Smooth muscle cell (in vitro differentiated cells): ENCODE results near the gene HOXB1. TPM values are rescaled to one million over a fixed set of nuclear protein-coding genes. Genes with fewer than 3 reads are reported as not detected.

ENCODE experiments used
- DNase-seq: peaks from one replicate; lab custom pipeline; 2025; ENCODE audit not compliant: unreplicated experiment; lab: John Stamatoyannopoulos, UW
- H2AFZ ChIP-seq: fragments of 200-600 bp; sonication (generic); 2 replicates; pipeline ENCODE4 v1.6.0; 2016; ENCODE audit warnings: antibody characterized with exemption, low read depth, mild to moderate bottlenecking
- H3F3A ChIP-seq: fragments of 200-600 bp; sonication (generic); 2 replicates; pipeline ENCODE4 v1.6.0; 2017; ENCODE audit warnings: antibody characterized with exemption, low read depth
- H3K27ac ChIP-seq: fragments of 200-600 bp; sonication (generic); 2 replicates; pipeline ENCODE4 v1.5.1; 2016; ENCODE audit warnings: low read depth, mild to moderate bottlenecking
- H3K27me3 ChIP-seq: fragments of 200-600 bp; sonication (generic); 2 replicates; pipeline ENCODE4 v1.6.1; 2016; ENCODE audit warnings: low read depth, mild to moderate bottlenecking
- H3K36me3 ChIP-seq: fragments of 200-600 bp; sonication (generic); 2 replicates; pipeline ENCODE4 v1.5.1; 2016; ENCODE audit warnings: low read depth
- H3K4me1 ChIP-seq: fragments of 200-600 bp; sonication (generic); 2 replicates; pipeline ENCODE4 v1.5.1; 2016; ENCODE audit warnings: low read depth
- H3K4me2 ChIP-seq: fragments of 200-600 bp; sonication (generic); 2 replicates; pipeline ENCODE4 v1.6.0; 2016; ENCODE audit warnings: mild to moderate bottlenecking
- H3K4me3 ChIP-seq: fragments of 200-600 bp; sonication (generic); 2 replicates; pipeline ENCODE4 v1.5.1; 2016; ENCODE audit warnings: mild to moderate bottlenecking
- H3K79me2 ChIP-seq: fragments of 200-600 bp; sonication (generic); 2 replicates; pipeline ENCODE4 v1.6.0; 2016; ENCODE audit warnings: low read depth, mild to moderate bottlenecking
- H3K9ac ChIP-seq: fragments of 200-600 bp; sonication (generic); 2 replicates; pipeline ENCODE4 v1.6.0; 2016; ENCODE audit warnings: low read depth
- H3K9me3 ChIP-seq: fragments of 200-600 bp; sonication (generic); replicated peaks from 2 replicates; pipeline ENCODE4 v1.5.1; 2016; ENCODE audit warnings: low read depth
- H4K20me1 ChIP-seq: fragments of 200-600 bp; sonication (generic); 2 replicates; pipeline ENCODE4 v1.6.0; 2016; ENCODE audit warnings: low read depth
- CTCF ChIP-seq: fragments of 200-600 bp; sonication (generic); IDR thresholded peaks from 2 replicates; pipeline ENCODE4 v1.5.1; 2017; ENCODE audit warnings: borderline replicate concordance, mild to moderate bottlenecking, antibody characterized with exemption; ENCODE audit not compliant: insufficient read depth, poor library complexity, severe bottlenecking
- WGBS: methylation state at CpG from one replicate; pipeline ENCODE4 v1.1.7; 2016; ENCODE audit warnings: low lambda C conversion rate; 5-methylcytosine and 5-hydroxymethylcytosine counted together
- polyA plus RNA-seq: library from polyadenylated mRNA; unstranded; fragments of >200 nt; fragmentation: Nextera tagmentation; extraction: Ambion mirVana; gene quantifications from 2 replicates; pipeline ENCODE4 v1.2.1, GENCODE V29; 2016
- total RNA-seq: library from RNA; depleted of rRNA; stranded (reverse); fragments of >200 nt; gene quantifications from 2 replicates; pipeline ENCODE4 v1.2.3, GENCODE V29; 2014

HOXB1 gene
- total and polyA plus RNA-seq, 2 experiments from 2014 or later, result not detected

DNA sequence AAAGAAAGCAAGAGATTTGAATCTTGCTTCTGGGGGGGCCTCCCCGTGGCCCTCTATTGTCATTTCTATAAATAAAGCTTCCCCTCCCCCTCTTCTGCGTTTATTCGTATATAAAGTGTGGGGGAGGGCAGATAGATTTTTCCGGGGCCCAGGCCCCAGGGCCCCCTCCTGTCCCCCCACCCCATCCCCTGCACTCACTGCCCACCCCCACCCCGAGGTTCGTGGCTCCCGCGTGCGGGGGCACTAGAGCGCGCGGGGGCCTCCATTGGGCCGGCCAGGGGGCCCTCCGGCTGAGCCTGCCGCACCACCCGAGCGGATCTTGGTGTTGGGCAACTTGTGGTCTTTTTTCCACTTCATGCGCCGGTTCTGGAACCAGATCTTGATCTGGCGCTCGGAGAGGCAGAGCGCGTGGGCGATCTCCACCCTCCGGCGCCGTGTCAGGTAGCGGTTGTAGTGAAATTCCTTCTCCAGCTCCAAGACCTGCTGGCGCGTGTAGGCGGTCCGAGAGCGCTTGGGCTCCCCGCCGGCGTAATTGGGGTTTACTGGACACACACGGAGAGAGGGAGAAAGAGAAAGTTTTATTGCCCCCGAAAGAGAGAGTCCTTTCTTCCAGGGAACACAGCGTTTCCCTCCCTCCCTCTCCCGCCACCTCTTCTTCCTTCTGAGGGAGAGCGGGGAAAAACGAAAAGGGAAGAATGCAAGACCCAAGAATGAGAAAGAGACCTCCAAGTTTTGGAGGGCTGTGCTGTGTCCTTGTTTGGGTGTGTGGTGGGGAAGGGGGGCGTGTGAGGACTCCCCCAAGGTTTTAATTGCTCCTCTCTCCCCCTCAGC lies 45.9 kb upstream of the HOXB1 start:
- Histone ChIP-seq H3K79me2 (peaks cover 47% of the 10 kb centered on the region), H3K4me3 (peak overlapping the region; percentile 53), H3K27ac (no peak overlapping the region), H3F3A (no peaks in the 10 kb centered on the region), H3K4me1 (peaks cover 7% of the 10 kb centered on the region), H3K9me3 (no peaks in the 10 kb centered on the region), H4K20me1 (peaks cover 97% of the 10 kb centered on the region), H3K27me3 (peaks cover 88% of the 10 kb centered on the region), H3K9ac (no peak overlapping the region), H3K4me2 (peak overlapping the region; percentile 90), H3K36me3 (no peaks in the 10 kb centered on the region), H2AFZ (no peak overlapping the region)
- WGBS, result 13% methylated on average over 41 of the region's 43 CpGs
- no peak for TF ChIP-seq CTCF
- no peak for DNase-seq

DNA sequence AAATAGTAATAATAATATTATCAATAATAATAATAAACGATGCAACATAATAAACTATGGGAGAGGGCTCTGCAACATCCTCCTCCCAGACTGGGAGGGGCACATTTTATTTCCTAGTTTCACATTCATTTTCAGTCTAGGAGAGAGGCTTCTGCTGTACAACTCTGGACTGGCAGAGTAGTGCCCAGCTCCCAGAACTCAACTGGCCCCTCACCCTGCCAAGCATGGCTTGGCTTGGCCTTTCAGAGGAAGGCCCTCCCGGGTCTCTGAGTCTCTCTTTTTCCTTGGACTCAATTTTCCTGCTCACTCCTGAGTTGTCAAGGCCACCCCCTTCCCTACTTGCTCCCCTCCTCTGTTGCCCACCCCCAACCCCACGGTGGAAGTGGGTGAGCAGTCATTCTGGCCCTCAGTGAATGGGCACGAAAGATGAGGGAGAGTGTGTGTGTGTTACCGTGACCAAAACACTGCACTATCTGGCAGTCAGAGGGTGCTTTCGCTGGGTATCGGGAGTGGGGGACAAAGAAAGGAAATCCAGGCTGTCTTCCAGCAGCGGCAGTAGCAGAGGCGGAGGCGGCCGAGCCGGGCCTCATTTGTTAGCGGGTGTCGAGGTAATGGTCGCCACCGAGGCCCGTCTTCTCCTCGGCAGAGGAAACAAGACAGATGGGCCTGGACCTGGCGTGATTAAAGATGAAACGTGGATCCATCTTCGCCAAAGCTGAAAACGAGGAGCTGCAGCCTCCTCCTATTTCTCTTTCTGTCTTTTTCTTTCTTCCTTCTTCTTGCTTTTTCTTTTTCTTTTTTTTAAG lies 45.1 kb upstream of the HOXB1 start:
- Histone ChIP-seq H3K4me2 (peak overlapping the region; percentile 90), H3K4me3 (no peak overlapping the region), H3K27ac (no peak overlapping the region), H3K27me3 (peaks cover 88% of the 10 kb centered on the region), H3K4me1 (peaks cover 7% of the 10 kb centered on the region), H2AFZ (no peak overlapping the region), H3K9me3 (no peaks in the 10 kb centered on the region), H3K36me3 (no peaks in the 10 kb centered on the region), H3K79me2 (peaks cover 40% of the 10 kb centered on the region), H3F3A (no peaks in the 10 kb centered on the region), H3K9ac (no peak overlapping the region), H4K20me1 (peaks cover 97% of the 10 kb centered on the region)
- DNase-seq, result no peak
- TF ChIP-seq CTCF, result no peak
- WGBS, result 61% methylated on average over 22 of the region's 22 CpGs

GRCh38 chr17:48575066-48575582 lies 44.3 kb upstream of the HOXB1 start:
- Histone ChIP-seq H3K36me3 (no peaks in the 10 kb centered on the region), H3K27me3 (peaks cover 88% of the 10 kb centered on the region), H4K20me1 (peaks cover 97% of the 10 kb centered on the region)

More at GRCh38 chr17:48575066-48575582, 44.3 kb upstream of the HOXB1 start:
- no peak overlapping the region for H3K4me3 ChIP-seq
- no peak for TF ChIP-seq CTCF
- H3F3A ChIP-seq, result no peaks in the 10 kb centered on the region
- peaks cover 11% of the 10 kb centered on the region for H3K4me1 ChIP-seq
- H3K27ac ChIP-seq, result peak overlapping the region; percentile 1
- peaks cover 46% of the 10 kb centered on the region for H3K79me2 ChIP-seq
- 61% methylated on average over 7 of the region's 7 CpGs for WGBS
- no peak overlapping the region for H3K9ac ChIP-seq
- no peaks in the 10 kb centered on the region for H3K9me3 ChIP-seq
- H2AFZ ChIP-seq, result no peak overlapping the region
- DNase-seq, result no peak
- peak overlapping the region; percentile 36 for H3K4me2 ChIP-seq
